ENCODE results near the gene RNASEH2B. TPM values are rescaled to one million over a fixed set of nuclear protein-coding genes. Genes with fewer than 3 reads are reported as not detected.

Gene RNASEH2B
- total RNA-seq, 4 donors from 2014 or later: 13.8 to 37.5 (median 19.0) TPM

- 33 to 46% methylated on average over 1 of the region's 1 CpG for WGBS, 2 donors (ENCODE audit: low coverage in 1 of 2)
- DNase-seq: no peak
- Histone ChIP-seq H3K9me3 (no peaks in the 10 kb centered on the region), H3K27ac (peak overlapping the region; percentile 8 to 47 (median 38)), H3K27me3 (no peaks in the 10 kb centered on the region), H3K4me1 (peaks cover 6 to 72% (median 18%) of the 10 kb centered on the region in 4 donors), H3K4me3 (no peak overlapping the region), H3K36me3 (no peaks in the 10 kb centered on the region)
- intact Hi-C loops (cut with DNase I; ENCODE audit: low total_unique reads): no loop called here
- in situ Hi-C loops (cut with MboI; ENCODE audit: low pct_ligation_motif_present in 1 of 4, low pct_unique_long_range_greater_than_20kb in 1 of 4, low sequenced_read_pairs in 3 of 4): loop anchor here (10.0 to 25.0 kb wide), 5 partner anchors 110 to 928 kb away; partner anchors contain the start of gene TRIM13 (in 4 of the 4)
- no peak for TF ChIP-seq CTCF (IDR thresholded peaks at IDR 0.05)
- no peak for TF ChIP-seq POLR2AphosphoS5 (IDR thresholded peaks at IDR 0.05)
- no peak for TF ChIP-seq EP300 (IDR thresholded peaks at IDR 0.05; ENCODE audit: low read depth)
- TF ChIP-seq POLR2A (IDR thresholded peaks at IDR 0.05): no peak
Observed at GRCh38 chr13:50914848-50915247, 5.3 kb downstream of the RNASEH2B start.

DNA sequence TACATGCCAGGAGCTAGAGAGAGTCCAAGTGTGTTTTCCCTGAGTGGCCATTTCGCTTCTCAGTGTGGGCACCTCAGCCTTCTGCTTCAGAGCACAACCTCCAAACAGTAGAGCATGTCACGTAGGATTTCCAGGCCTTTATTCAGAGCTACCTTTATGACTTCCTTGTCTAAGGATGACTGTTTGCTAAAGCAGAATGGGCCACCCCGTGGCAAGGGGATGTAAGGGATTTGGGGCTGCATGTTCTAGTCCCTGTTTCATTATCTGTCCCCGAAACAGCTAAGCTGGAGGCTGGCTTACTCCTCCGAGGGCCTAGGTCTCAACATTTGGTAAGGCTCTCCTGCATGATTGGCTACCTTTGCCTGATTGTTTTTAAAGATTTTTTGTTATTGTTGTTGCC lies 6.0 kb downstream of the RNASEH2B start:
- Histone ChIP-seq H3K9me3 (no peaks in the 10 kb centered on the region), H3K4me1 (peaks cover 6 to 70% (median 17%) of the 10 kb centered on the region in 4 donors), H3K27ac (peak overlapping the region; percentile 8 to 47 (median 38)), H3K27me3 (no peaks in the 10 kb centered on the region), H3K36me3 (no peaks in the 10 kb centered on the region), H3K4me3 (no peak overlapping the region)
- no peak for DNase-seq
- intact Hi-C loops (cut with DNase I; ENCODE audit: low total_unique reads) (no loop called here), in situ Hi-C loops (cut with MboI; ENCODE audit: low pct_ligation_motif_present in 1 of 4, low pct_unique_long_range_greater_than_20kb in 1 of 4, low sequenced_read_pairs in 3 of 4) (loop anchor here (10.0 to 25.0 kb wide), 5 partner anchors 111 to 928 kb away; partner anchors contain the start of gene TRIM13 (in 4 of the 4))
- no peak for TF ChIP-seq EP300 (IDR thresholded peaks at IDR 0.05; ENCODE audit: low read depth)
- 63 to 78% methylated on average over 3 to 5 of the region's 5 CpGs for whole genome bisulfite sequencing, 2 donors (ENCODE audit: low coverage in 1 of 2)

DNA sequence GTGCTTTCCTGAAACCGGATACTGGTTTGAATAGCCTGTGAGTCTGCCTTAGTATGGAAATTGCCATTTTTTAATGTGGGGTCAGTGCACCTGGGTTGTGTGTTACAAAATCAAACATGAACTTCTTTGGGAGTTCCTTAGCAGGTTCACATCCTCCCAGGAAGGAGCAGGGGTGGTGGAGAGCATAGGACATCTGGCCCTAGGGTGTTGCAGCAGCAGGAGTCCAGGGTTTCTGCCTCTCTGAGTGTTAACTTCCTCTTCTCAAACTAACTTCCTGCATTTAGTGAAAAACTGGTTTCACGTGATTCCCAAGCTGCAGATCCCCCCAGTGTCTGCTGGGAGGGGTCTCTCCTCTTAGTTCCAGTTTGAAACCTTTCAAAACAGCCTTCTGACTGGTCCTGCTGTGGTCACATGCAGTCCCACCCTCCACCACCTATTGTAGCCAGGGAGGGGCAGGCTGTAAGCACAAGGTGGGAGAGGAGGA lies 7.2 kb downstream of the RNASEH2B start:
- Histone ChIP-seq H3K27me3 (no peaks in the 10 kb centered on the region), H3K4me3 (no peak overlapping the region), H3K4me1 (peaks cover 0 to 58% (median 7%) of the 10 kb centered on the region in 4 donors), H3K27ac (peak overlapping the region; percentile 28 to 53 (median 33)), H3K9me3 (peaks cover 0 to under 1% of the 10 kb centered on the region in 2 donors), H3K36me3 (no peaks in the 10 kb centered on the region)
- WGBS, 2 donors (ENCODE audit: low coverage in 1 of 2): 42% methylated on average over 2 of the region's 2 CpGs; no CpG with 5 or more reads in 1 of the 2 donors
- intact Hi-C loops (cut with DNase I; ENCODE audit: low total_unique reads): loop anchor here (1.0 kb wide), 1 partner anchor 23 kb away; no protein-coding TSS in a partner anchor
- DNase-seq: no peak
- in situ Hi-C loops (cut with MboI; ENCODE audit: low pct_ligation_motif_present in 1 of 4, low pct_unique_long_range_greater_than_20kb in 1 of 4, low sequenced_read_pairs in 3 of 4): loop anchor here (10.0 to 25.0 kb wide), 5 partner anchors 112 to 929 kb away; partner anchors contain the start of gene TRIM13 (in 4 of the 4)
- no peak for TF ChIP-seq EP300 (IDR thresholded peaks at IDR 0.05; ENCODE audit: low read depth)
- TF ChIP-seq POLR2A (IDR thresholded peaks at IDR 0.05): no peak
- no peak for TF ChIP-seq POLR2AphosphoS5 (IDR thresholded peaks at IDR 0.05)
- no peak for TF ChIP-seq CTCF (IDR thresholded peaks at IDR 0.05)

GRCh38 chr13:50917572-50917971 lies 8.0 kb downstream of the RNASEH2B start:
- peaks cover 0 to 2% (median 0%) of the 10 kb centered on the region in 4 donors for H3K36me3 ChIP-seq
- intact Hi-C loops (cut with DNase I; ENCODE audit: low total_unique reads) (loop anchor here (1.0 kb wide), 1 partner anchor 22 kb away; no protein-coding TSS in a partner anchor), in situ Hi-C loops (cut with MboI; ENCODE audit: low pct_ligation_motif_present in 1 of 4, low pct_unique_long_range_greater_than_20kb in 1 of 4, low sequenced_read_pairs in 3 of 4) (loop anchor here (10.0 to 25.0 kb wide), 5 partner anchors 113 to 930 kb away; partner anchors contain the start of gene TRIM13 (in 4 of the 4))
- H3K4me3 ChIP-seq: no peak overlapping the region
- no peak for TF ChIP-seq CTCF (IDR thresholded peaks at IDR 0.05)
- no peak for TF ChIP-seq POLR2A (IDR thresholded peaks at IDR 0.05)
- TF ChIP-seq POLR2AphosphoS5 (IDR thresholded peaks at IDR 0.05): no peak
- no peak for TF ChIP-seq EP300 (IDR thresholded peaks at IDR 0.05; ENCODE audit: low read depth)
- DNase-seq: no peak
- H3K27ac ChIP-seq: peak overlapping the region; percentile 28 to 53 (median 33)
- H3K9me3 ChIP-seq: peaks cover 6 to 9% of the 10 kb centered on the region in 2 donors
- H3K4me1 ChIP-seq: peaks cover 0 to 50% (median 1%) of the 10 kb centered on the region in 4 donors
- H3K27me3 ChIP-seq: no peaks in the 10 kb centered on the region
